Measurements from ENCODE around the gene ZNF236. TPM values are rescaled to one million over a fixed set of nuclear protein-coding genes. Genes with fewer than 3 reads are reported as not detected.

Gene ZNF236
- total RNA-seq, 1 experiment from 2014 or later: 22.2 TPM

GRCh38 chr18:76889091-76889699, 66.8 kb downstream of the ZNF236 start:
- no peak for TF ChIP-seq CTCF (IDR thresholded peaks at IDR 0.05; ENCODE audit: unreplicated experiment)
- Mint-ChIP-seq H3K4me1 (ENCODE audit: low read depth, unreplicated experiment) (no peaks in the 10 kb centered on the region), H3K9me3 (ENCODE audit: low read depth, unreplicated experiment) (peaks cover 2% of the 10 kb centered on the region), H3K27ac (ENCODE audit: unreplicated experiment) (no peak overlapping the region), H3K4me3 (ENCODE audit: low read depth, unreplicated experiment) (no peak overlapping the region), H3K36me3 (ENCODE audit: insufficient read depth, unreplicated experiment) (no peaks in the 10 kb centered on the region), H3K27me3 (ENCODE audit: unreplicated experiment) (no peaks in the 10 kb centered on the region)
- DNase-seq: no peak
- BruUV-seq (replicated peaks): no TSS peak
- intact Hi-C loops (cut with micrococcal nuclease; ENCODE audit: unreplicated experiment): no loop called here
- CTCF ChIA-PET: interaction anchor here (0.6 kb wide), 1 partner anchor 70 kb away, joined by 3 read pairs; no protein-coding TSS in a partner anchor

GRCh38 chr18:76892832-76893231, 70.5 kb downstream of the ZNF236 start:
- no peaks in the 10 kb centered on the region for H3K27me3 Mint-ChIP-seq (ENCODE audit: unreplicated experiment)
- no TSS peak for BruUV-seq (replicated peaks)
- TF ChIP-seq CTCF (IDR thresholded peaks at IDR 0.05; ENCODE audit: unreplicated experiment): no peak
- no peak for DNase-seq
- intact Hi-C loops (cut with micrococcal nuclease; ENCODE audit: unreplicated experiment): no loop called here
- peaks cover 2% of the 10 kb centered on the region for H3K9me3 Mint-ChIP-seq (ENCODE audit: low read depth, unreplicated experiment)
- CTCF ChIA-PET: no interaction called here
- H3K4me1 Mint-ChIP-seq (ENCODE audit: low read depth, unreplicated experiment): no peaks in the 10 kb centered on the region
- no peaks in the 10 kb centered on the region for H3K36me3 Mint-ChIP-seq (ENCODE audit: insufficient read depth, unreplicated experiment)
- H3K27ac Mint-ChIP-seq (ENCODE audit: unreplicated experiment): no peak overlapping the region
- H3K4me3 Mint-ChIP-seq (ENCODE audit: low read depth, unreplicated experiment): no peak overlapping the region

GRCh38 chr18:76894566-76895346, 72.4 kb downstream of the ZNF236 start:
- intact Hi-C loops (cut with micrococcal nuclease; ENCODE audit: unreplicated experiment): no loop called here
- no TSS peak for BruUV-seq (replicated peaks)
- Mint-ChIP-seq H3K4me1 (ENCODE audit: low read depth, unreplicated experiment) (no peaks in the 10 kb centered on the region), H3K4me3 (ENCODE audit: low read depth, unreplicated experiment) (no peak overlapping the region), H3K9me3 (ENCODE audit: low read depth, unreplicated experiment) (peaks cover 2% of the 10 kb centered on the region), H3K36me3 (ENCODE audit: insufficient read depth, unreplicated experiment) (no peaks in the 10 kb centered on the region), H3K27ac (ENCODE audit: unreplicated experiment) (no peak overlapping the region), H3K27me3 (ENCODE audit: unreplicated experiment) (no peaks in the 10 kb centered on the region)
- CTCF ChIA-PET: no interaction called here
- DNase-seq: no peak
- no peak for TF ChIP-seq CTCF (IDR thresholded peaks at IDR 0.05; ENCODE audit: unreplicated experiment)

GRCh38 chr18:76895498-76895897, 73.1 kb downstream of the ZNF236 start:
- Mint-ChIP-seq H3K4me3 (ENCODE audit: low read depth, unreplicated experiment) (no peak overlapping the region), H3K27ac (ENCODE audit: unreplicated experiment) (no peak overlapping the region), H3K27me3 (ENCODE audit: unreplicated experiment) (no peaks in the 10 kb centered on the region), H3K4me1 (ENCODE audit: low read depth, unreplicated experiment) (no peaks in the 10 kb centered on the region), H3K36me3 (ENCODE audit: insufficient read depth, unreplicated experiment) (no peaks in the 10 kb centered on the region), H3K9me3 (ENCODE audit: low read depth, unreplicated experiment) (peaks cover 2% of the 10 kb centered on the region)
- CTCF ChIA-PET: no interaction called here
- no peak for TF ChIP-seq CTCF (IDR thresholded peaks at IDR 0.05; ENCODE audit: unreplicated experiment)
- intact Hi-C loops (cut with micrococcal nuclease; ENCODE audit: unreplicated experiment): no loop called here
- no TSS peak for BruUV-seq (replicated peaks)
- DNase-seq: no peak

All from Calu3 (cell line).